HG03175 (cell line): ENCODE data around the gene OBSCN.

Experiments used
- ATAC-seq: cut with Tn5 transposase; IDR thresholded peaks from one replicate; pipeline ENCODE4 v1.9.1; 2021; ENCODE audit warnings: mild to moderate bottlenecking, moderate library complexity; ENCODE audit not compliant: unreplicated experiment

The OBSCN gene

GRCh38 chr1:228350179-228350742 is 142.4 kb downstream of the OBSCN start:
- ATAC-seq, result no peak

- no peak for ATAC-seq
Measured at GRCh38 chr1:228350831-228351781, 143.3 kb downstream of the OBSCN start.

GRCh38 chr1:228351850-228352249 is 144.0 kb downstream of the OBSCN start:
- no peak for ATAC-seq

- no peak for ATAC-seq
Measured at GRCh38 chr1:228352677-228353481, 145.0 kb downstream of the OBSCN start.

GRCh38 chr1:228353601-228354371 is 145.9 kb downstream of the OBSCN start:
- ATAC-seq, result no peak

GRCh38 chr1:228354390-228355320 is 146.8 kb downstream of the OBSCN start:
- ATAC-seq, result no peak

- ATAC-seq, result no peak
Measured at GRCh38 chr1:228356897-228357680, 149.2 kb downstream of the OBSCN start.

- ATAC-seq, result no peak
Measured at GRCh38 chr1:228358039-228358763, 150.4 kb downstream of the OBSCN start.

GRCh38 chr1:228358764-228359612 is 151.1 kb downstream of the OBSCN start:
- ATAC-seq, result no peak

GRCh38 chr1:228359613-228360532 is 152.0 kb downstream of the OBSCN start:
- ATAC-seq, result no peak

- no peak for ATAC-seq
Measured at GRCh38 chr1:228360533-228361313, 152.9 kb downstream of the OBSCN start.

- ATAC-seq, result no peak
Measured at GRCh38 chr1:228361314-228362140, 153.7 kb downstream of the OBSCN start.

GRCh38 chr1:228362141-228362883 is 154.5 kb downstream of the OBSCN start:
- no peak for ATAC-seq
